Measurements from ENCODE around the gene SLCO3A1. TPM values are rescaled to one million over a fixed set of nuclear protein-coding genes. Genes with fewer than 3 reads are reported as not detected.

The SLCO3A1 gene
- total and polyA plus RNA-seq, 12 donors, result 1.8 to 26.6 (median 17.2) TPM

- no peaks in the 10 kb centered on the region for H3K36me3 ChIP-seq (replicated peaks in 1 of 2)
- H3K27ac ChIP-seq, result no peak overlapping the region
These were observed 116.6 kb downstream of the SLCO3A1 start for GRCh38 chr15:91970142-91970541.

DNA sequence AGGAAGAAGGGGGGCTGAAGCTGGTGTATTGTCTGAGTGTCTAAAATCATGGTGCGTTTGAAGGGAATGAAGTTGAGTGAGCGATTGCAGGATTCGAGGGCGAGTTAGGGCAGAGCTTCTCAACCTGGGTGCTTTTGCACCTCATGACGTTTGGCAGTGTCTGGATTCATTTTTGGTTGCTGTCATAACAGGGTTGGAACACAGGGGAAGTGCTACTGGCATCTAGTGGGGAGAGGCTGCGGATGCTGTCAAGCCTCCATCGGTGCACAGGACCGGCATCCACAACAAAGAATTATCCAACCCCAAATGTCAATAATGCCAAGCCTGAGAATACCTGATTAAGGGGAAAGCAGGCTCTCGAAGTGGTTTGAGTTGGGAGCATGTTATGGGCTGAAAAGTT, 120.0 kb downstream of the SLCO3A1 start:
- Histone ChIP-seq H3K9me3 (replicated peaks in 1 of 3) (no peaks in the 10 kb centered on the region), H3K36me3 (replicated peaks in 1 of 2) (no peaks in the 10 kb centered on the region), H3K4me1 (replicated peaks in 1 of 2) (peaks cover 0 to 22% of the 10 kb centered on the region in 2 donors), H3K27ac (no peak overlapping the region), H3K4me3 (no peak overlapping the region), H3K27me3 (no peaks in the 10 kb centered on the region)
- DNase-seq, result no peak
- WGBS, 4 donors, result 82 to 88% (median 87%) methylated on average over 9 of the region's 9 CpGs
- no peak for TF ChIP-seq CTCF (IDR thresholded peaks at IDR 0.05)
- no peak for TF ChIP-seq POLR2A (IDR thresholded peaks at IDR 0.05)
- intact Hi-C loops (cut with DNase I), result no loop called here

More at GRCh38 chr15:91970142-91970541, 116.6 kb downstream of the SLCO3A1 start:
- H3K27me3 ChIP-seq, result no peaks in the 10 kb centered on the region
- TF ChIP-seq POLR2A (IDR thresholded peaks at IDR 0.05) (no peak), CTCF (IDR thresholded peaks at IDR 0.05) (no peak)
- intact Hi-C loops (cut with DNase I), result no loop called here
- H3K4me1 ChIP-seq (replicated peaks in 1 of 2), result peaks cover 0 to 40% of the 10 kb centered on the region in 2 donors
- DNase-seq, result peak in 1 of 7 donors; percentile 10
- WGBS, 4 donors, result 63 to 86% (median 81%) methylated on average over 7 of the region's 7 CpGs
- no peaks in the 10 kb centered on the region for H3K9me3 ChIP-seq (replicated peaks in 1 of 3)
- no peak overlapping the region for H3K4me3 ChIP-seq

DNA sequence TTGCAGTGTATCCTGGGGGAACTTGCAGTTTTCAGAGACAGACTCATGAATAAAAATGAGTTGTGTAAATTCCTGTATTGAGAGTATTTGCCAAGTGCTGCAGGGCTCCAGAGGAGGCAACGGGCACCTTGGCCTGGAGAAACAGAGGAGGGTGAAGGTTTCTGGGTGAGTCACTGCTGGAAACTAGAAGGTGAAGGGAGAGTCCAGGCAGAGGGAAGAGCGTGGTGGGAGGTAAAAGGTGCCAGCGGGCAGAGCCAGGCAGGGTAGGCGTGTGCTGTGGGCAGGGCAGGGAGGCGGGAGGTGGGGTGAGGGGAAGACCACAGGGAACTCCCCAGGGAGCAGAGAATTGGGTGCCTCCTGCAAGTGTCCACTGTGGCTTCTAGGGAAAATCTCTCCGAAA, 120.8 kb downstream of the SLCO3A1 start:
- Histone ChIP-seq H3K4me3 (no peak overlapping the region), H3K36me3 (replicated peaks in 1 of 2) (no peaks in the 10 kb centered on the region), H3K4me1 (replicated peaks in 1 of 2) (peaks cover 0 to 20% of the 10 kb centered on the region in 2 donors), H3K27ac (no peak overlapping the region), H3K27me3 (no peaks in the 10 kb centered on the region), H3K9me3 (replicated peaks in 1 of 3) (no peaks in the 10 kb centered on the region)
- DNase-seq, result peak in 5 of 7 donors; percentile 46 to 74 (median 56)
- TF ChIP-seq POLR2A (IDR thresholded peaks at IDR 0.05) (no peak), CTCF (IDR thresholded peaks at IDR 0.05) (no peak)
- intact Hi-C loops (cut with DNase I), result no loop called here
- 51 to 66% (median 55%) methylated on average over 6 of the region's 6 CpGs for WGBS, 4 donors

GRCh38 chr15:91975241-91975978, 121.9 kb downstream of the SLCO3A1 start:
- intact Hi-C loops (cut with DNase I), result no loop called here
- H3K4me3 ChIP-seq, result no peak overlapping the region
- WGBS, 4 donors, result 75 to 84% (median 78%) methylated on average over 7 of the region's 7 CpGs
- no peaks in the 10 kb centered on the region for H3K27me3 ChIP-seq
- H3K4me1 ChIP-seq (replicated peaks in 1 of 2), result peaks cover 0 to 20% of the 10 kb centered on the region in 2 donors
- no peak overlapping the region for H3K27ac ChIP-seq
- peak in 4 of 7 donors; percentile 27 to 40 (median 30) for DNase-seq
- no peak for TF ChIP-seq CTCF (IDR thresholded peaks at IDR 0.05)
- no peak for TF ChIP-seq POLR2A (IDR thresholded peaks at IDR 0.05)
- no peaks in the 10 kb centered on the region for H3K9me3 ChIP-seq (replicated peaks in 1 of 3)
- no peaks in the 10 kb centered on the region for H3K36me3 ChIP-seq (replicated peaks in 1 of 2)

Measured in adrenal gland (tissue), 12 donors.